ENCODE data around the gene CELF2. TPM values are rescaled to one million over a fixed set of nuclear protein-coding genes. Genes with fewer than 3 reads are reported as not detected.

CELF2 gene
- total and polyA plus RNA-seq, 10 donors, result 13.5 to 180 (median 105) TPM

- Histone ChIP-seq H3K27ac (no peak overlapping the region), H3K9me3 (no peaks in the 10 kb centered on the region), H3K27me3 (replicated peaks in 1 of 7) (peaks cover 0 to 18% (median 0%) of the 10 kb centered on the region in 7 donors), H3K4me1 (no peaks in the 10 kb centered on the region), H3K4me3 (no peak overlapping the region), H3K36me3 (no peaks in the 10 kb centered on the region)
- intact Hi-C loops (cut with DNase I; ENCODE audit: low total_unique reads), result no loop called here
- DNase-seq, result no peak
- TF ChIP-seq POLR2AphosphoS5 (IDR thresholded peaks at IDR 0.05), result no peak
- TF ChIP-seq, protein P1, sequence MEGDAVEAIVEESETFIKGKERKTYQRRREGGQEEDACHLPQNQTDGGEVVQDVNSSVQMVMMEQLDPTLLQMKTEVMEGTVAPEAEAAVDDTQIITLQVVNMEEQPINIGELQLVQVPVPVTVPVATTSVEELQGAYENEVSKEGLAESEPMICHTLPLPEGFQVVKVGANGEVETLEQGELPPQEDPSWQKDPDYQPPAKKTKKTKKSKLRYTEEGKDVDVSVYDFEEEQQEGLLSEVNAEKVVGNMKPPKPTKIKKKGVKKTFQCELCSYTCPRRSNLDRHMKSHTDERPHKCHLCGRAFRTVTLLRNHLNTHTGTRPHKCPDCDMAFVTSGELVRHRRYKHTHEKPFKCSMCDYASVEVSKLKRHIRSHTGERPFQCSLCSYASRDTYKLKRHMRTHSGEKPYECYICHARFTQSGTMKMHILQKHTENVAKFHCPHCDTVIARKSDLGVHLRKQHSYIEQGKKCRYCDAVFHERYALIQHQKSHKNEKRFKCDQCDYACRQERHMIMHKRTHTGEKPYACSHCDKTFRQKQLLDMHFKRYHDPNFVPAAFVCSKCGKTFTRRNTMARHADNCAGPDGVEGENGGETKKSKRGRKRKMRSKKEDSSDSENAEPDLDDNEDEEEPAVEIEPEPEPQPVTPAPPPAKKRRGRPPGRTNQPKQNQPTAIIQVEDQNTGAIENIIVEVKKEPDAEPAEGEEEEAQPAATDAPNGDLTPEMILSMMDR (IDR thresholded peaks at IDR 0.05 in 8 of 11, conservative IDR thresholded peaks at IDR 0.05 in 3 of 11), result no peak
- TF ChIP-seq POLR2A (IDR thresholded peaks at IDR 0.05), result no peak
- 58 to 75% (median 63%) methylated on average over 4 of the region's 4 CpGs for WGBS, 5 donors
Measured at GRCh38 chr10:10976652-10977051, 41.0 kb upstream of the CELF2 start.

DNA sequence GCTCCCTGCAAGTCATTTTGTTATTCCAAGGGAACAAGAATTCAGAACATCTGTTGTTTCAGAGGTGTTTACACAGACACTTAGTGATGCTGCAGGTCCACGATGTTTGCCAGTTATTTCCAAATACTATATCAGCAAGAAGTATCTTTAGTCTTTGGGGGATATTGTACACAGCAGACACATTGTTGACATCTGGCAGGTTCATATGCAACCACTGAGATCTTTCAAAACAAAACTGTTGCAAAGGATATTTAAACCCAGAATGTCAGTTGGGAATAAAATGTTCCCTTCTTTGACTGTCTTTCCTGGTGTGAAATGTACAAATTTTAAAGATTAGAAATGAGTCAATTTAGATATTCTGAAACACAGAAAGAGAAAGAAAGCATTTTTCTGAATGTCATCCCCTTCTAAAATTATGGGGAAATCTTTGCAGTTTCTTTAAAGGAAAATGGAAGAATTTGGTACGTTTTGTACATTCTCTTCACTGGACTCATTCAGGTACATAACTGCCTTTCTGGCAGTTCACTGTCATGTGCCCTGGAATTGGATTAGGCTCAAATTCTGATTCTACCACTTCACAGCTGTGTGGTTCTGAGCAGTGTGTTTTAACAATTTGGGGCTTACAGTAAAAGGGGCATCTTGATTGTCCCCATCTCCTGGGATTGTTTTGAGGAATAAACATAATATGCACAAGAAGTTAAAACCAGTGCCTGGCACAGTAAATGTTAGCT is 40.3 kb upstream of the CELF2 start:
- TF ChIP-seq, protein P1 (IDR thresholded peaks at IDR 0.05 in 8 of 11, conservative IDR thresholded peaks at IDR 0.05 in 3 of 11), result no peak
- TF ChIP-seq POLR2AphosphoS5 (IDR thresholded peaks at IDR 0.05), result no peak
- no peak for TF ChIP-seq POLR2A (IDR thresholded peaks at IDR 0.05)
- Histone ChIP-seq H3K36me3 (no peaks in the 10 kb centered on the region), H3K27me3 (replicated peaks in 1 of 7) (peaks cover 0 to 18% (median 0%) of the 10 kb centered on the region in 7 donors), H3K9me3 (no peaks in the 10 kb centered on the region), H3K4me1 (no peaks in the 10 kb centered on the region), H3K27ac (no peak overlapping the region), H3K4me3 (no peak overlapping the region)
- DNase-seq, result no peak
- WGBS, 5 donors, result 57 to 89% (median 67%) methylated on average over 2 of the region's 2 CpGs
- intact Hi-C loops (cut with DNase I; ENCODE audit: low total_unique reads), result no loop called here

- TF ChIP-seq, protein P1 (IDR thresholded peaks at IDR 0.05 in 8 of 11, conservative IDR thresholded peaks at IDR 0.05 in 3 of 11), result no peak
- TF ChIP-seq POLR2AphosphoS5 (IDR thresholded peaks at IDR 0.05), result no peak
- no peak for TF ChIP-seq POLR2A (IDR thresholded peaks at IDR 0.05)
- Histone ChIP-seq H3K27me3 (replicated peaks in 1 of 7) (peaks cover 0 to 18% (median 0%) of the 10 kb centered on the region in 7 donors), H3K4me1 (no peaks in the 10 kb centered on the region), H3K9me3 (no peaks in the 10 kb centered on the region), H3K27ac (no peak overlapping the region), H3K4me3 (no peak overlapping the region), H3K36me3 (no peaks in the 10 kb centered on the region)
- intact Hi-C loops (cut with DNase I; ENCODE audit: low total_unique reads), result no loop called here
- DNase-seq, result no peak
- WGBS, 5 donors, result 74 to 90% (median 79%) methylated on average over 2 of the region's 2 CpGs
Measured at GRCh38 chr10:10977978-10978377, 39.7 kb upstream of the CELF2 start.

GRCh38 chr10:10985361-10985760 is 32.3 kb upstream of the CELF2 start:
- 95 to 100% (median 98%) methylated on average over 2 of the region's 2 CpGs for WGBS, 5 donors
- H3K4me3 ChIP-seq, result no peak overlapping the region
- TF ChIP-seq, protein P1 (IDR thresholded peaks at IDR 0.05 in 8 of 11, conservative IDR thresholded peaks at IDR 0.05 in 3 of 11), result no peak
- TF ChIP-seq POLR2AphosphoS5 (IDR thresholded peaks at IDR 0.05) (no peak), POLR2A (IDR thresholded peaks at IDR 0.05) (no peak)
- intact Hi-C loops (cut with DNase I; ENCODE audit: low total_unique reads), result no loop called here
- H3K27ac ChIP-seq, result no peak overlapping the region
- H3K27me3 ChIP-seq (replicated peaks in 1 of 7), result no peaks in the 10 kb centered on the region
- DNase-seq, result no peak
- H3K4me1 ChIP-seq, result no peaks in the 10 kb centered on the region
- no peaks in the 10 kb centered on the region for H3K36me3 ChIP-seq
- H3K9me3 ChIP-seq, result no peaks in the 10 kb centered on the region

All from spleen (tissue), 11 donors.